Omental fat pad (tissue), 4 donors: ENCODE measurements around the gene A2ML1. TPM values are rescaled to one million over a fixed set of nuclear protein-coding genes. Genes with fewer than 3 reads are reported as not detected.
"Not testable (repeated sequence)": the region's sequence is repeated elsewhere in the genome, so short reads cannot be mapped to it uniquely, and the experiment has no call there.

Experiments
- ATAC-seq: fragments of 150-250 bp; one replicate; pipeline ENCODE4 v1.9.1; 2016; ENCODE audit warnings: mild to moderate bottlenecking, moderate library complexity; ENCODE audit not compliant: low FRiP score
- DNase-seq: peaks from one replicate; pipeline ENCODE4 v3.0.0-alpha.2; 2019; ENCODE audit warnings: low spot score
- CTCF ChIP-seq, 3 donors: fragments of 450-650 bp; IDR thresholded peaks; one replicate each; pipeline ENCODE4 v1.5.1; 2016 to 2017; ENCODE audit warnings: antibody characterized with exemption in 3 of 3, mild to moderate bottlenecking in 3 of 3, moderate library complexity in 2 of 3
- total RNA-seq, 4 donors: library from RNA; depleted of rRNA; stranded (reverse); fragments of >200 nt; gene quantifications; one replicate each; pipeline ENCODE4 v1.1.0, GENCODE V29; 2016

The A2ML1 gene
- total RNA-seq, 4 donors from 2014 or later: not detected

GRCh38 chr12:8846305-8846704, 23.9 kb downstream of the A2ML1 start:
- ATAC-seq (no peak), DNase-seq (no peak)

GRCh38 chr12:8847435-8847834, 25.0 kb downstream of the A2ML1 start:
- TF ChIP-seq CTCF (IDR thresholded peaks at IDR 0.05): no peak
- DNase-seq (no peak), ATAC-seq (no peak)

More at GRCh38 chr12:8846305-8846704, 23.9 kb downstream of the A2ML1 start:
- TF ChIP-seq CTCF (IDR thresholded peaks at IDR 0.05): no peak

- ATAC-seq (no peak), DNase-seq (no peak)
- TF ChIP-seq CTCF (IDR thresholded peaks at IDR 0.05): no peak
These were observed 27.5 kb downstream of the A2ML1 start for GRCh38 chr12:8849876-8850275.

- no peak for TF ChIP-seq CTCF (IDR thresholded peaks at IDR 0.05)
- ATAC-seq (no peak), DNase-seq (no peak)
These were observed 29.7 kb downstream of the A2ML1 start for GRCh38 chr12:8852119-8852518.

GRCh38 chr12:8855891-8856290, 33.5 kb downstream of the A2ML1 start:
- ATAC-seq (no peak), DNase-seq (no peak)
- no peak for TF ChIP-seq CTCF (IDR thresholded peaks at IDR 0.05)

- DNase-seq, ATAC-seq: not testable (repeated sequence)
These were observed 37.0 kb downstream of the A2ML1 start for GRCh38 chr12:8859448-8859847.

- no peak for TF ChIP-seq CTCF (IDR thresholded peaks at IDR 0.05)
- no peak for ATAC-seq
- no peak for DNase-seq
These were observed 37.9 kb downstream of the A2ML1 start for GRCh38 chr12:8860165-8860961.
